ENCODE results near the gene ARHGEF37. TPM values are rescaled to one million over a fixed set of nuclear protein-coding genes. Genes with fewer than 3 reads are reported as not detected.

ARHGEF37 gene
- total RNA-seq, 1 experiment from 2014 or later = 0.20 TPM

- DNase-seq (ENCODE audit: low read depth) = no peak
These were observed 46.9 kb downstream of the ARHGEF37 start for GRCh38 chr5:149628221-149628620.

- DNase-seq (ENCODE audit: low read depth) = no peak
These were observed 47.6 kb downstream of the ARHGEF37 start for GRCh38 chr5:149628846-149629388.

- DNase-seq (ENCODE audit: low read depth) = no peak
These were observed 48.1 kb downstream of the ARHGEF37 start for GRCh38 chr5:149629421-149629820.

- DNase-seq (ENCODE audit: low read depth) = no peak
These were observed 49.0 kb downstream of the ARHGEF37 start for GRCh38 chr5:149630337-149630736.

GRCh38 chr5:149631506-149631905 lies 50.2 kb downstream of the ARHGEF37 start:
- DNase-seq (ENCODE audit: low read depth) = no peak

GRCh38 chr5:149632311-149633251 lies 51.3 kb downstream of the ARHGEF37 start:
- peak; percentile 77 for DNase-seq (ENCODE audit: low read depth)

- DNase-seq (ENCODE audit: low read depth) = no peak
These were observed 52.4 kb downstream of the ARHGEF37 start for GRCh38 chr5:149633476-149634350.

- DNase-seq (ENCODE audit: low read depth) = peak; percentile 25
These were observed 54.1 kb downstream of the ARHGEF37 start for GRCh38 chr5:149635394-149635793.

GRCh38 chr5:149636191-149636860 lies 55.0 kb downstream of the ARHGEF37 start:
- DNase-seq (ENCODE audit: low read depth) = no peak

GRCh38 chr5:149636861-149637246 lies 55.6 kb downstream of the ARHGEF37 start:
- DNase-seq (ENCODE audit: low read depth) = peak; percentile 66

- DNase-seq (ENCODE audit: low read depth) = no peak
These were observed 56.8 kb downstream of the ARHGEF37 start for GRCh38 chr5:149638136-149638535.

- no peak for DNase-seq (ENCODE audit: low read depth)
These were observed 57.4 kb downstream of the ARHGEF37 start for GRCh38 chr5:149638546-149639241.

- no peak for DNase-seq (ENCODE audit: low read depth)
These were observed 58.4 kb downstream of the ARHGEF37 start for GRCh38 chr5:149639737-149640136.

- DNase-seq (ENCODE audit: low read depth) = no peak
These were observed 59.2 kb downstream of the ARHGEF37 start for GRCh38 chr5:149640350-149640999.

GRCh38 chr5:149641000-149641576 lies 59.8 kb downstream of the ARHGEF37 start:
- peak; percentile 54 for DNase-seq (ENCODE audit: low read depth)

- DNase-seq (ENCODE audit: low read depth) = no peak
These were observed 60.3 kb downstream of the ARHGEF37 start for GRCh38 chr5:149641600-149641999.

- no peak for DNase-seq (ENCODE audit: low read depth)
These were observed 62.5 kb downstream of the ARHGEF37 start for GRCh38 chr5:149643781-149644180.

GRCh38 chr5:149644629-149645028 lies 63.3 kb downstream of the ARHGEF37 start:
- DNase-seq (ENCODE audit: low read depth) = no peak

GRCh38 chr5:149645236-149645635 lies 63.9 kb downstream of the ARHGEF37 start:
- DNase-seq (ENCODE audit: low read depth) = peak; percentile 34

GRCh38 chr5:149645725-149646124 lies 64.4 kb downstream of the ARHGEF37 start:
- no peak for DNase-seq (ENCODE audit: low read depth)

All from M059J (cell line).